ENCODE measurements around the gene PPY. TPM values are rescaled to one million over a fixed set of nuclear protein-coding genes. Genes with fewer than 3 reads are reported as not detected.
"Not testable (repeated sequence)": the region's sequence is repeated elsewhere in the genome, so short reads cannot be mapped to it uniquely, and the experiment has no call there.

The PPY gene
- total RNA-seq, 1 donor from 2014 or later, result not detected

DNA sequence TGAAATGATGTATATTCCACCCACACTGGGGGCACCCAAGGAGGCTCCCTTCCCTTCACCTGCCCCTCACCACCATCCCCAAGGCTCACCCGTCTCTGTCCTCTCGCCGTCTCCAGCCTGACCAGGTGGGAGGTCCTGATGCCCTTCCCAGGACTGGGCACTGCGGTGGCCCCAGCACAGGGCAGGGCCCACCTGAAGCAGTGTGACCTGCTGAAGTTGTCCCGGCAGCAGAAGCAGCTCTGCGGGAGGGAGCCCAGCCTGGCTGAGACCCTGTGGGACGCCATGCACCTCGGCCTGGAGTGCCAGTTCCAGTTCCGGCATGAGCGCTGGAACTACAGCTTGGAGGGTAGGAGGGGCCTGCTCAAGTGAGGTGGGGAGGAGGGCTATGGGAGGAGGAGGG lies 9.9 kb downstream of the PPY start:
- no peak for DNase-seq (ENCODE audit: low read depth in 2 of 2)

- DNase-seq (ENCODE audit: low read depth in 2 of 2), result no peak
Measured at GRCh38 chr17:43931062-43931571, 11.2 kb downstream of the PPY start.

GRCh38 chr17:43928609-43929008 lies 13.7 kb downstream of the PPY start:
- no peak for DNase-seq (ENCODE audit: low read depth in 2 of 2)

DNA sequence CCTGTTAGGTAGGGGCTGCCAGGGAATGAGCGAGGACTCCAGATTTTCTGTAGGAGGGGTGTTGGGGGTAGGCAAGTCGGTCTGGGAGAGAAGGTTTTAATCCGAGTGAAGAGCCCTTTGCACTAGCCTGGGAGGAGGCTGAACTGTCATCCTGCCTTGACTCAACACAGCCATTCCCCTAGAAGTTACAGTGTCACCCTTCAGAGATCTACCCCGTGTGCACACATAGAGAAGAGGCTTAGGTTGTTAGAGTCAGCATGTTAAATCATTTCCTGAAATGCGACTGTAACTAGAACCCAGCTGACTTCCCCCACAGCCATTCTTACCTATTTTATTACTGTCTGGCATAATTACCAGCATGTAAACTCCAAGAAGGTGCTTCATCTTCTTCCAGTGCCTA lies 14.3 kb downstream of the PPY start:
- not testable (repeated sequence) for DNase-seq (ENCODE audit: low read depth in 2 of 2)

GRCh38 chr17:43927060-43927864 lies 15.0 kb downstream of the PPY start:
- no peak for DNase-seq (ENCODE audit: low read depth in 2 of 2)

DNA sequence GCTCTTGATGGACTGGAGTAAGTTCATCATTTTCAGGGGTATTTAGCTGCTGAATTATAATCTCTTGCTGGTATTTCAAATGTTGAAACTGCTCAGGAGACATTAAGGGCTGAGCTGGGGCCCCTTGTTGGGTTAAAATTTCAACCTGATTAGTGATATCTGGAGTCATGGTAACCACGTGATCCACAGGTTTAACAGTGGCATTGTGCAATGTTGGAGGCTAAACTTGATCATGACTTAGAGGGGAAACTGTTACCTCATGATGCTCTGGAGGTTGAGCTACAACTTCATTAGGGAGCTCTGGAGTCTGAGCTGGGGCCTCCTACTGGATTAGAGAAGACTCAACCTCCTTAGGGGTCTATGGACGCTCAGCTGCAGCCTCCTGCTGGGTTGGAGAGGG lies 17.7 kb downstream of the PPY start:
- no peak for DNase-seq (ENCODE audit: low read depth in 2 of 2)

DNA sequence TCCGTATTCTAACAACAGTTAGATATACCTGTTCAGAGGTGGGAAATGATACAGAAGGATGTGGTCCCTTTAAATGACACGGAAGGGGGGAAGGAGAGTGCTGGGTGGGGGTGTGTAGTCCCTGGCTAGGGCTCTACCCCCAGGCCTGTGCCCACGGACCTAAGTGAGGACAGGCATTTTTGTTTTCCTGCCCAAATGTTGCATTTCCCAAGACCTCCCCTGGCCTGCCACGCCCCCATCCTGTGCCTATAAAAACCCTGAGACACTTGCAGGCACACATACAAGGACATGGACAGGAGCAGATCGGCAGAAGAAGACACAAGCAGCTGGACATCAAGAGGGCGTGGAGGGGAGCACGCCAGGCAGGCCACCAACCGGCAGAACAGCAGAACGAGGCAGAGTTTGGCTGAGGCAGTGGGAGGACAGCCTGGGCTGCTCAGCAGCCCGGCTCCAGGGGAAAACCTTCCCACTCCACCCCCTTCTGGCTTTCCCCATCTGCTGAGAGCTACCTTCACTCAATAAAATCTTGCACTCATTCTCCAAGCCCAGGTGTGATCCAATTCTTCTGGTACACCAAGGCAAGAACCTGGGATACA lies 21.7 kb downstream of the PPY start:
- no peak for DNase-seq (ENCODE audit: low read depth in 2 of 2)

DNA sequence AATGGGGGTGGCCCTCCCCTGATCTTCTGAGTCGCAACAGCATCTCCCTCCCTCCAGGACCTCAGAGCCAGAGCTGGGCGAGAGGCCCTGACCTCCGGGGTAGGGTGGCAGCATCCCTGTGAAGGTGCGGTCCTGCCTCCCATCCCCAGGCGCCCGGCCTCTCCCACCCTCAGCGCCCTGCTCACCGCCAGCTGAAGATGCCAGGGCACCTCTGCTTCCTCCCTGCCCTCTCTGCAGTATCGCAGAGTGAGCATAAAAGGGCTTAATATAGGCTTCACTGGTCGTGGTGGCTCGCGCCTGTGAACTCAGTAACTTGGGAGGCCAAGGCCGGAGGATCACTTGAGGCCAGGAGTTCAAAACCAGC lies 24.3 kb downstream of the PPY start:
- no peak for DNase-seq (ENCODE audit: low read depth in 2 of 2)

- DNase-seq (ENCODE audit: low read depth in 2 of 2), result peak in 1 of 2 donors; percentile 33
Measured at GRCh38 chr17:43917348-43918025, 24.8 kb downstream of the PPY start.

GRCh38 chr17:43917016-43917347 lies 25.3 kb downstream of the PPY start:
- DNase-seq (ENCODE audit: low read depth in 2 of 2), result no peak

DNA sequence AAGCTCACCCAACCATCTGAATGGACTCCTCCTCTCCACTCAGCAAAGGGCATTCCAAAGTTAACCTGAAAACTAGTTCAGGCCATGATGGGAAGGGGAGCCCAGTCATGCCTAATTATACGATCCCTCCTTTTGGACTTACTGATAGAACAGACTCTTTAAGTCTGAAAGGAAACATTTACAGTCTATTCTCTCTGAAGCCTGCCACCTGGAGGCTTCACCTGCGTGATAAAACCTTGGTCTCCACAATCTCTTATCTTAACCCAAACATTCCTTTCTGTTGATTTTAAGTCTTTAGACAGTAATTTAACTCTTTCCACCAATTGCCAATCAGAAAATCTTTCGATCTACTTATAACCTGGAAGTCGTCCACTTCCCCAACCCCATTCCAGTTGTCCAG lies 25.9 kb downstream of the PPY start:
- DNase-seq (ENCODE audit: low read depth in 2 of 2), result no peak

DNA sequence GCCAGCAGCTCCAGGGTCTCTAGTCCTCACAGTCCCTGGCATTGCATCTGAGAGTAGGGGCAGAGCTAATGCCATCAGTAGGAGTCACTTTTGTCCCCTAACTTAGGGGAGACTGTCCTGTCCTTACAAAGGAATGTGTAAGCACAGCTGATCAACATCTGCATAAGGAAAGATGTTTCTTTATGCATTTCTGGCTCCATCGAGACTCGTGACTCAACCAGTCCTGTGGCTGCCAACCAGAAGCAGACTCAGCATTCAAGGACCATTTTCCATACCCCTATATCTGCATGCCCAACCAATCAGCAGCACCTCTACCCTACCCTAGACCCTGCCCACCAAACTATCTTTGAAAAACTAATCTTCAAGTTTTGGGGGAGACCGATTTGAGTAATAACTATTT lies 26.7 kb downstream of the PPY start:
- no peak for DNase-seq (ENCODE audit: low read depth in 2 of 2)

DNA sequence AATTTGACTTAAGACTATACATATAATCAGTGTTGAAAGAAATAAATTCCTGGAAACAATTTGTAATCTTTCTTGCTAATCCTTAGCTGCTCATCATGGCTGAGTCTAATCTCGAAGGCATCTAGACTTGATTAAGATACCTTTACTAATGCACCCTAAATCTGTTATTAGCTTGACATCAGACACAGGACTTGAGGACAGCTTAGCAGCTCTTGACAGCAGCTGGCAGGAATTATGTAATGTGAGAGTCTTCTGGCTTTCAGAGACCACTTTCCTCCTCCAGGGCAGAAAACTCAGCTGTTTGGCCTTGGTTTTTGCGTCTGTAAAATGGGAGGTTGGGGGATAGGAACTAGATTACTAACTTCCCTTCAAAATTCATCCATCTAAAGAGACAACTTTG lies 27.8 kb downstream of the PPY start:
- DNase-seq (ENCODE audit: low read depth in 2 of 2), result no peak

DNA sequence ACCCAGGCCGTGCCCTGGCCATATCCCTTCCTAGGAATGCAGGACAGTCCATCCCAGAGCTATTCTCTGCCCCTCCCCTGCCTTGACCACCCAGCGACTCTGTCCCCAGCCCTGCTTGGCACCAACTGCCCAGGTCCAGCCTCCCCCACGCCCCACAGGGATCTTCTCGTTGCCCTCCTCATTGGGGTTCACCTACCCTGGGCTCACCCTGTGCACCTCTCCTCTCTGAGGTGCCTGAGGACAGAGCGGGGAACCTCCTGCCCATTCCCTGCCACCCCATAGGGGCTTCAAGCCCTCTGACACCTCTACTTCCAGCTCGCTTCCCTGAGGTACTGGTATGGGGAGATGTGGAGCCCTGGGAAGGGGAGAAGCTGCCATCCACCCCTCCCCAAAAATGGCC lies 28.7 kb downstream of the PPY start:
- DNase-seq (ENCODE audit: low read depth in 2 of 2), result no peak

DNA sequence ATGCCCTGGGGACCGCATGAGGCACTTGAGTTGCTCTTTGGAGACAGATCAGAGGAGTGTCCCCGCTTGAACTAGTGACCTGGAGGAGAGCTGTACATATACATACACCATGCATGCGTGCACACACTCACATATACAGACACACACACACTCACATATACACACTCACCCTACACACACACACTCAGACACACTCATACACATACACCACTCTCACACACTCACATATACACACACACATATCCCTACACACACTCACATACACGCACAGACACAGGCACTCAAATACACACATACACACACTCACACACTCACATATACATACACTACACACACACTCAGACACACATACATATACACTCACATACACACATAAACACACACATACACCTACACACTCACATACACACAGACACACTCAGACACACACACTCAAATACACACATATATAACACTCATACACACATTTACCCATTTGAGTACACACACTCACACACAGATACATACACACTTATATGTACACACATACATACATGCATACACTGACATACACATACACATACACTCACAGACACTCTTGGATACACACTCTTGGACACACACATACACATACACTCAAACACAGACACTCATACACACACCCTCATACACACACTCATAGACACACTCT lies 29.5 kb downstream of the PPY start:
- DNase-seq (ENCODE audit: low read depth in 2 of 2), result no peak

DNA sequence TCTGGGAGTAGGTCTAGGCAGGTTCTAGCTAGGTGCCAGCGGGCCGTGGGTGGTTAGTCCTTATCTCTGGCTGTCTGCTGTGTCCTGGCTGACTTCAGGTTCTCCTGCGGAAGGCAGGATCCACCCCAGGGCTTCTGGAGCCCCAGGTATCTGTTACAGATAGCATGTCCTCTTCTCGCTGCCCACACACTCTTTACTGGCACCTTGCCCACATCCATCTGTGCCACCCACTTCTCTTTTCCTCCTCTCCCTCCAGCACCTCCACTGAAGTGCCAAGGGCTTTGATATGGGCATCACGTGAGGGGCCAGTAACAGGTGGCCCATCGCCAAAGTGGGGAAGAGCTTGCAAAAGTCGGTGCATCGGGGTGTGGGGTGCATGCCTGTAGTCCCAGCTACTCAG lies 30.4 kb downstream of the PPY start:
- DNase-seq (ENCODE audit: low read depth in 2 of 2), result no peak

GRCh38 chr17:43909537-43910231 lies 32.6 kb downstream of the PPY start:
- DNase-seq (ENCODE audit: low read depth in 2 of 2), result no peak

DNA sequence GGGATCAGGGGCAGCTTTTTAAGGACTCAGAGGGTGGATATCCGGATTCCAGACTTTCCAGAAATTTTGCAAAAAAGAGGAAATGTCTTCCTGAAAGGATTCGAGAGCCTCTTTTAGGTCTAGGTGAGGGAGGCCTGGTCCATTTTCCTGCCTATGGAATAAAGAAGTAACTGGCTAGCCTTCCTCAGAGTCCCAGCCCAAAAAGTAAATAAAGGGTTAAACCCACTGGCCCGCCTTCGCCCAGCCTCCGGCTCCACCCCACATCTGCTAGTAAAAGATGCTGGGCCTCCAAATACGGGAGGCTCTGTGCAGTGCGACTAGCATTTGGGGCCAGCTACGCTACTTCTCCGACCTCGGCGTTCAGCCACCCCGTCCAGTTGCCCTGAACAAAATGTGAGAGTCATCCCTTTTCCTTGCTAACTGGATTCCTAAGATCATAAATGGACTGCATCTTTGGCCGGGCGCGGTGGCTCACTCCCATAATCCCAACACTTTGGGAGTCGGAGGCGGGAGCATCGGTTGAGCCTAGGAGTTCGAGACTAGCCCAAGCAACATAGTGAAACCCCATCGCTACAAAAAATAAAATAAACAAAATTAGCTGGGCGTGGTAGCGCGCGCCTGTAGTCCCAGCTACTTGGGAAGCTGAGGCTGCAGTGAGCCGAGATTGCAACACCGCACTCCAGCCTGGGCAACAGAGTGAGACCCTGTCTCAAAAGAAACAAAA lies 34.1 kb downstream of the PPY start:
- no peak for DNase-seq (ENCODE audit: low read depth in 2 of 2)

GRCh38 chr17:43907425-43907981 lies 34.8 kb downstream of the PPY start, which contains the start of gene MPP2:
Gene MPP2 (minus strand): TSS chr17:43907536. CDS start chr17:43904460, 3,076 bp downstream.
- peak in 1 of 2 donors; percentile 49 for DNase-seq (ENCODE audit: low read depth in 2 of 2)

DNA sequence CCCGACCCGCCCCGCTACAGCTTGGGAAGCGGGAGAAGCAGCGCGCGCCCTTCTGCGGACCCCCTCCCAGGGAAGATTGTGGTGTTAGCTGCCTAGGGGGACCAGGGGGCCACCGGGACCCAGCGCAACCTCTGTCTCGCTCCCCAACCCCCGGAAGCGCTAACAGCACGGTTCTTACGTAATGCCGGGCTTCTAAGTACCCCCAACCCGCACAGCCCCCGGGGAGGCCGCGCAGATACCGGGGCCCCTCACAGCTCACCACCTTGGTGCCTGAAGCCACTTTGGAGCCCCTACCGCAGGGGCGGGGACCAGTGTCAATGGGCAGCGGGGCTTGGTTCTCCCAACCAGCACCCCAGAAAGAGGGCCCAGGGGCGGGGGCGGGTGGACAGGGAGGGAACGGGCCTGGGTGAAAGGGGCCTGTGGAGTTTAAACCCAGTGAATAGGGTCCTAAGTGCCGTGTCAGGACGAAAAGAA lies 35.3 kb downstream of the PPY start:
- DNase-seq (ENCODE audit: low read depth in 2 of 2), result no peak
